Activated CD8-positive, alpha-beta memory T cell treated with anti-CD3 and anti-CD28 coated beads for 24 hours (primary cell): Measurements from ENCODE around the gene IQCE.
"Not testable (repeated sequence)": the region's sequence is repeated elsewhere in the genome, so short reads cannot be mapped to it uniquely, and the experiment has no call there.

Source experiments
- DNase-seq: peaks from one replicate; pipeline ENCODE4 v3.0.0-alpha.2; 2020

The IQCE gene

DNA sequence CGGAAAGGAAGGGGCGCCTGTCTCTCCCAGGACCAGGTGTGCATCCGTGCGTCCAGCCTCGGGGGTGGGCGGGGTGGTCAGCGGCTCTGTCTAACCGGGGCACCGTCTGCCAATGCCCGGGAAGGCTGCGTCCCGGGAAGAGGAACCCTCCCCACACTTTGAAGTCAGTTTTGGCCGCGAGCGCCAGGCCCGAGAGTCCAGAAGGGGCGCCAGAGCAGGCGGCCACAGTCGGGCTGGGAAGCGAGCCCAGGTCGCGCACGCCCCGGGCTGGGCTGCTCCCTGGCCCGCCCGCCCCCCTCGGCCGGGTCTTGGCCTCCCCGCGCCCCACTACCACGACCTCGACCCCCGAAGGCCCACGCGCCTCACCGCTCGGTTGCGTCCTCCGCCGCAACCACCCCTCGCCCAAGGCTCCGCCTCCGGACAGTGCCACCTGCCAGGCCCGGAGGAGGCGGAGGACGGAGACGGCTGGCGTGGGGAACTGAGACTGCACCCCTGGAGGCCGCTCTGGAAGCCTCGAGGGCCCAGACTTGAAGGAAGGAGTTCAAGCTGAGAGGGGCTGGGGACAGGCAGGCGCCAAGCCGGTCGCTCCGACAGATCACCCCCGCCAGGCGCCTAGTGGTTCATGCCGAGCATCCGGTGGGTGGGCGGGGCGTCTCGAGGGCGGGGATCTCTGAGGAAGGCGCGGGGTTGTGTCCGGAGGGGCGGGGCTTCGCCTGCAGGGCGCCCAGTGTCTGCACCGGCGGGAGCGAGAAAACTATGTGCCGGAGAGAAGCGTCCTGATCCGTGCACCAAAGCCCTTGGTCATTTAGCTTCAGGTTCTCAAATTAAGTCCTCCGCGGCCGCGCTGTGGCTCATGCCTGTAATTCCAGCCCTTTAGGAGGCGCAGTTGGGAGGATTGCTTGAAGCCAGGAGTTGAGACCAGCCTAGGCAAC lies 3.4 kb upstream of the IQCE start, which contains the start of gene BRAT1:
TSS of gene BRAT1 (minus strand) at position 404 of the 932 bp plus-strand sequence. CDS start 1,093 bp downstream, outside the sequence.
- peak; percentile 99 for DNase-seq

DNA sequence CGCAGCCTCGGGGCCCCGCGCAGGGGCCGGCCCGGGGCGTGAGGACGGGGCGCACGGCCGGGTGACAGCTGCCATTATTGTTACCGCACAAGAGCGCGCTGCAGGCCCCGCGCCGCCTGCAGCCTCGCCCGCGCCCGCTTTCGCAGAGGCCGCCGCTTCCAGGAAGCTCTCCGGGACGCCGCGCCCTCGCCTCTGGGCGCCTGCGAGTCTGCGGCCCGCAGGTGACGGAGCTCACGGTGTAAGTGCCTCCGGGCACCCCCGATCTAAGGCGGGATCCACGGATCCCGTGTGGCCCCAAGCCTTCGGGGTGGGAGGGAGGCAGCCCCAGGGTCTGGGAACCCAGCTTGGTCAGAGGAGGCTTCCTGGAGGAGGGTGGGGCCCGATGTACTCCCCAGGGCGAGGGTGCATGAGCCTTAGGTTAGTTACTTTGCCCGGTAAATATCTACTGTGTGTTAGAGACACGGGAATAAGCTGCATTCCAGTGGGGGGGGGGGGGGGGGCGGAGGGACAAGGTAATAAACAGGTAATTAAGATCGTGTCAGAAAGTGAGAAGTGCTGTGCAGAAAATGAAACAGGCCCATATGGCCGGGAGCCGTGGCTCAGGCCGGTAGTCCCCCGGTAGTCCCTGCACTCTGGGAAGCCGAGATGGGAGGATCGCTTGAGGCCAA lies 638 bp downstream of the IQCE start:
- DNase-seq, result no peak

DNA sequence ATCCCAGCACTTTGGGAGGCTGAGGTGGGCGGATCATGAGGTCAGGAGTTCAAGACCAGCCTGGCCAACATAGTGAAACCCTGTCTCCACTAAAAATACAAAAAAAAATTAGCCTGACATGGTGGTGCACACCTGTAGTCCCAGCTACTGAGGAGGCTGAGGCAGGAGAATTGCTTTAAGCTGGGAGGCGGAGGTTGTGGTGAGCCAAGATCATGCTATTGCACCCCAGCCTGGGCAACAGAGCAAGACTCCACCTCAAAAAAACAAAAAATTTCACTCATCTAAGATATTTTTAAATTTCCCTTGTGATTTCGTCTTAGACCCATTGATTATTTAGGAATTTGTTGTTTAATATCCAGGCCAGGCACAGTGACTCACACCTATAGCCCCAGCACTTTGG lies 5.2 kb downstream of the IQCE start:
- not testable (repeated sequence) for DNase-seq

DNA sequence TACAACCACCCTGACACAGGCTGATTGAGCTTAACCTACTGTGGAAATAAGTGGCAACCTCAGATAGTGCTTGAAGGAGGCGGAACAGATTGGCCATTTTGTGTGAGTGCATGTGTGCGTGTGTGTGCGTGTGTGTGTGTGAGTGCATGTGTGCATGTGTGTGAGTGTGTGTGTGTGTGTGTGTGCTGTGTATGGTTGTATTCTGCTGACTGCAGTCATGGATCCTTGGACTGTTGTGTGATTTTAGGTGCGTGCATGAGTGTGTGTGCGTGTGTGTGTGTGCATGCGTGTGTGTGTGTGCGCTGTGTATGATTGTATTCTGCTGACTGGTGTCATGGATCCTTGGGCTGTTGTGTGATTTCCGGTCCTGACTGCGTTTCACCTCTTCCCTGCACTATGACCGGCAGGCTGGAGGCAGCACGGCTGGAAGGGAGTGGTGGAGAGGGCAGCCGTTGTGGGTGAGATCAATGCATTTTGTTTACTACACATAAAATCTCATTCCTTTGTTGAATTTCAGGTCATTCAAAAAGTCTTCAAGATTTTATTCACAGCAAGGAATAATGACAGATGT lies 6.3 kb downstream of the IQCE start:
- no peak for DNase-seq

DNA sequence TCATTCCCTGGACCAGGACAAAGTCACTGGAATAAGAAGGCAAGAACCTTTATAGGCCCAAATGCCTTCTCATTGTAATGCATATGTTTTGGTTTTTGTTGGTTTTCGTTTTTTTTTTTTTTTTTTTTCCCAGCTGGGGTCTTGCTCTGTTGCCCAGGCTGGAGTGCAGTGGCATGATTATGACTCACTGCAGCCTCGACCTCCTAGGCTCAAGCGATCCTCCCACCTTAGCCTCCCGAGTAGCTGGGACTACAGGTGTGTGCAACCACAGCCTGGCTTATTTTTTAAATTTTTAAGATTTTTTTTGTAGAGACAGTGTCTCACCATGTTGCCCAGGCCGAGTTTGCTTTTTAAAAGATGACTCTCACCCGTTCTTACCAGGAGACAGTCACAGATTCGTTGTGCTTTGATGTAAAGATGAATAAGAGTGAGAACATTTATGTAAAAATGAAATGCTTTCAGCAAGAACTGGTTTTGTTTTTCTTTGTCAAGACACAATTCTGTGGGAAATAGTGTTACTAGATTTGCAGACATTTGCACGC lies 7.6 kb downstream of the IQCE start:
- no peak for DNase-seq

DNA sequence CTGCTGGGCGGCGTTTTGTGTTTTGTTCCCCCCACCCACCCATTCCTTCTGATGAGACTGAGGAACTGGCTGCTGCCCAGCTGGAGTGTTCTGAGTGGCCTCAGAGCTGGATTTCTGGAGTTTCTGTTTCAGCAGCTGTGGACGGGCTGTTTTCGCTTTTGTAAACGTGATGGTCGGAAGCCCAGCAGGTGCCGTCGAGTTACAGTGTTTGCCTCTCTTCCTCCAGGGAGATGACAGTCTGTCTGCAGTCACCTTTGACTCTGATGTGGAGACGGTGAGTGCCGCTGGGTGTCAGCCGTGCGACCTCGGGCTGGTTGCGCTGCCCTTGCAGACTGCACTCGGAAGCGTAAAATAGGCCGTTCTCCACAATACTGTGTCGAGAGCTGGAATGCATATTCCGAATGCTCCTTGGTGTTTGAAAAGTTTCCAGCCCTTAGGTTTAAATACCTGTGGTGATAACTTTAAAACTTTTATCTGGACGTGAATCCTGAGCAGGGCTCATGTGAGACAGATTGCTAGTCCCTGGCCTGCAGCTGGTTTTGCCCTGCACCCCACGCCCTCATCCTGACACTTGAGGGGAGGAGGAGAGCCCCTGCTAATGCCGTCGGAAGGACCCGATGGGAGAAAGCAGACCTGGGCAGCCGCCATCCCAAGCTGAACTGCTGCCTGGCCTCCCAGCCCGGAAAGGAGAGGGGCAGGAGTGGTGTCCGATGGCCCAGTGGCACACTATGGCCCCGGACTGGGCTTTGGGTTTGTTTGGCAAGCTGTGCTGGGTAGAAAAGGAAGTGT lies 8.3 kb downstream of the IQCE start:
- no peak for DNase-seq

DNA sequence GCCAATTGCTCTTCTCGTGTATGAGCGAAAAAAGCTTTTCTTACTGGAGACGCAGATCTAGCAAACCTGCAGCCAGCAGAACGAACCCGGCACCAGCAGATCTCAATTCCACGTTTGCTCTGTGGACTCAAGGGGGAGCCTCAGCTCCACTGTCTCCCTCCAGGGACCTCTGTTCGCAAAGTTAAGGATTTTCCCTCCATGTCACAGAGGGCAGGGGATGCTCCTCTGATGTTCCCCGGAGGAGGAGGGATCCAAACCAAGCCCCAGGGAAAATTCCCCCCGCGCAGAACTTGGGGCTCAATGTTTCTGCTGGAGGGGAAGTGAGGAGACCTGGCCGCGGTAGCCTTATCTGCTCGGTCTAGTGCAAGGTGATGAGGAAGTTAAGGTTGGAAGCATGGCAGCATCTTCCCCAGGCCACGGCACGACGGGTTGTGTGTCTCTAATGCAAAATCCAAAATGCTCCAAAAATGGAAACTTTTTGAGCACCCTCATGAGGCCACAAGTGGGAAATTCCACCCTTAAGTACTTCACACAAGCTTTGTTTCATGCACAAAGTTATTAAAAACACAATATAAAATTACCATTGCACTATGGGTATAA lies 9.0 kb downstream of the IQCE start:
- DNase-seq, result no peak

DNA sequence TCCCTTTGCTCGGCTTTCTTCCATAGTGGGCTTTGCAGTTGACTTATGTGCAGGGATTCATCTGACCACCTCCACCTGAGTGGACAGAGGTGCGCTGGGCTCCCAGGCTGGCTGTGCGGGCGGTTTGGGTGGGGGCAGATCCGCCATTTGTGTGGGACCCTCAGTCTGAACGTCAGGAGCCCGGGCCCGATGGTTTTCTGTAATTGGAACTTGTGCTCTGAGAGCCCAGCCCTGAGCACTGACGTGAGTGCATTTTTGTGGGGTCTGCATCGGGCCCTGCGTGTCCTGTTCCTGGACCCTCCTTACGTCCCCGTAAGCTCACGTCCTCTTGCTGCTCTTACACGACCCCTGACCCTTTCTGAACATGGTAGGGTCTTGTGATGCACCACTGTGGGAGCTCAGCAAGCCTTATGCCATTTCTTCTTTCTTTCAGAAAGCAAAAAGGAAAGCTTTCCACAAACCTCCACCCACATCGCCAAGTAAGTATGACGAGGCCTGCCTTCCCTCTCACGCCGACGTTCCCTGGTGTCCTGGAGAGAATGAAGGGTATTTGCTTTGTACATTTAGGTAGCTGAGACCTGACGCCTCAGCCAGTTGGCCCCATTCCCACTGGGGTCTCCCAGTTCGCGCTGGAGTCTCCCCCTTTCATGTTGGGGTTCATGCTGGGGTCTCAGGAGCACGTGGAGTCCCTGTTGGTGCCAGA lies 9.9 kb downstream of the IQCE start:
- DNase-seq, result no peak

DNA sequence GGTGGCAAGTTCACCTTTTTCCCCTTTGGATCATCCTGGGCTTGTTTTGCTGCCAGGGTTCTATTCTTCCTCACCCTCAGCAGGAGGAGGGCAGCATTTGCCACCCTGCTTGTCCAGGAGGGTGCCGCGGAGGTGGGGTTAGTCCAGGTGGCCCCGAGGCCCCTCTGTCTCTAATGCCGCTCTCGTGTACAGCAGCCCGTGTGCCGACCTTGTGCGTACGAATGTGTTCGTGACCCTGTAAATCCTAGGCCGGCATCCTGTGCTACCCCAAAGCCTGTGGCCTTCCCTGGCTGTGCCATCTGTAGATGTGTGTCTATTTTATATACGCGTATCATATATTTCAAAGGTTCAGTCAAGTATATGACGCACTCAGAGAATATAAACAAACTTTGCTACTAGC lies 10.6 kb downstream of the IQCE start:
- DNase-seq, result no peak

DNA sequence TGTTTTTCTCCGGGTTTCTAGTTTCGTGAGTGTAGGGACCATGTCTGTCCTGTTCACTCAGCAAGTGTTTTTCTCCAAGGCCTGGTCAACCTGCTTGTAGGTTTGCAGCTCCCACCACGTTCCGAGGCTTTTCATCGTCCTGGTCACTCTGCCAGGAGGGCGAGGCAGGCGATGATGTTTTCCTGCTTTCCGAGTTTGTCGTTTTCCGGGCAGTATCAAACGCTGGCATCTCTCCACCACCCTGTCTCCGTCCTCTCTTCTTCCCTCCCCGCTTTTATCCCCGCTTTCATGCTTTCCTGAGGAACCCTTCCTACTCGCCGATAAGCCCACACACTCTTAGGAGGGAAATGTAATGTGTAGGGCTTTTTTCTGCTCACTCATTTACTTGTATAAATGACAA lies 11.2 kb downstream of the IQCE start:
- no peak for DNase-seq

DNA sequence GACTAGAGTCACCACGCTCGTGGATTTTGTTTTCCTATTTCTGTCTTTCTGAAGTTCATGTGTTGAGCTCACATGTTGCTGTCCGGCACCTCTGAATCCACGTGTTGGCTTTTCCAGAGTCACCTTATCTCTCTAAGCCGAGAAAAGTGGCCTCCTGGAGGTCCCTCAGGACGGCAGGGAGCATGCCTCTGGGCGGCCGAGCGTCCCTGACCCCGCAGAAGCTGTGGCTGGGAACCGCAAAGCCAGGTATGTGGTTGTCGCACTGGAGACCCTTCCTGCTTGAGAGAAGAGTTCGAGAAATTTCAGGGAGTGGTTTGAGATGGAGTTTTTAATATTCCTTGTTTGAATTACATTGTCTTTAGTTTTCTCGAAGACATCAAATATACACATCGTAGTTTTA lies 12.6 kb downstream of the IQCE start:
- DNase-seq, result no peak

DNA sequence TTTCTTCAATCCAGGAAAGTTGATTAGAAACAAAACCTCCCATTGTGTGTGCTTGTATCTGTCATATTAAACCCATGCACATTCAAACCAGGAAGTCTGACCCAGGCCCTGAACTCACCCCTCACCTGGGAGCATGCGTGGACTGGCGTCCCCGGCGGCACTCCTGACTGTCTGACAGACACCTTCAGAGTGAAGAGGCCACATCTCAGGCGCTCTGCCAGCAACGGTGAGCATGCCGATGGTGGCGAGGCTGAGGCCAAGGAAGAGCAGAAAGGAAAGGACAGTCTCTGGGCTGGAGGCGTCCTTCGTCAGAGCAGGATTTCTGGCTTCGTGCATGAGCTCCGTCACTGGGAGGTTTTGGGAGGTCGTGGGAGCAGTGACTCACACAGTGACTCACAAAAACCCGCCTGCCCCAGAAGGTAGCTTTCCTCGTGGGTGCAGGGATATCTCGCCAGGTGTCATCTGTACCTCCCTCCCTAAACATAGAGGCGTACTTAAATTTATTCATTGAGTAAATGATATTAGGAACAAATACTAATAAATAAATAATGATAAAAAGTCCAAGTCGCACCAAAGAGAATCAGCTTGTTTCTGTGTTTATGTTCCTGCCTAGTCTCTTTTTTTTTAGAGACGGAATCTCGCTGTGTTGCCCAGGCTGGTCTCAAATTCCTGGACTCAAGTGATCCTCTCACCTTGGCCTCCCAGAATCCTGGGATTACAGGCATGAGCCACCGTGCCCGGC lies 13.5 kb downstream of the IQCE start:
- DNase-seq, result no peak

DNA sequence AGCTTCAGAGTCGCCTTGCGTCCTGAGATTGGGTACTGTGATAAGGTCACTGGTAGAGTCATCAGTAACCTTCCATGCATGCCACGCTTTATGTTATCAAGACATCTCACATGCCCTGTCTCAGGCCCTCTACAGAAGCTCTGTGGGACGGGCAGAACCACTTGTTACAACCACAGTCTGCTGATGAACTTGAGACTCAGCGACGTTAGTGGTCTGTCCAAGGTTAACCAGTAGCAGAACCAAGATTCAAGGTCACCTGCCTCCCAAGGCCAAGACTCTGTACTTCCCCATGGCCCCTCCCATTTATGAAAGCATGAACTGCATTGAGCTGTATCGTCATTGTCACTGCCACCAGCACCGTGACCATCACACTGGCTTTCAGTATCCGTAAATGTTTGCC lies 15.0 kb downstream of the IQCE start:
- DNase-seq, result no peak

DNA sequence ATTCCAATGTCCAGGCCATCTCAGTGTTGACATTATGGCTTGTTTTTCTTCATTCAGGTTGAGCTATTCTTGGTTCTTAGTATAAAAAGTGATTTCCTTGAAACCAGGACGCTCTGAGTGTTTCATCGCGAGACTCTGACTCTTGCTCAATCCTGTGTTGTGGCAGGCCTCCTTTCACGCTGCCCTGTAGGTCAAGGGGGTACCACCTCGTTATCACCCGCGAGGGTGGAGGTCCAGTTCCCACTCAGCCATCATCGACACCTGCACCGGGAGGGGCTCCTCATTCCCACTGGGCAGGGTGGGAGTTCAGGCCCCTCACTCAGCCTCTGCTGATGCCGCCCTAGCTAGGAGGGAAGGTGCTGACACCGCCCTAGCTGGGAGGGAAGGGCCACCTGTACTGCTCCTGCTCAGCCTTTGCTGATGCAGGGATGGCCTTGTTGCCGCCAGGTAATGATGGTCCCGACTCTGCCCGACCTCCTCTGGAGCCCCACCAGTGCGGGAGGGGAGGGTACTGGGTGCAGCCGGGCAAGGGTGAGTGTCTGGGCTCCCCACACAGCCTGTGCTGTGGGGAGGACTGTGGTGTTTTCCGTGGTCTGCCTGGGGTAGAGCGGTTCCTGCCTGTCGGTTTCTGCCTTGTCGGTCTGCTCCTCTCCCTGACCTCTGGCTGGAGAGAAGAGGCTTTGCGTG lies 16.4 kb downstream of the IQCE start:
- no peak for DNase-seq

DNA sequence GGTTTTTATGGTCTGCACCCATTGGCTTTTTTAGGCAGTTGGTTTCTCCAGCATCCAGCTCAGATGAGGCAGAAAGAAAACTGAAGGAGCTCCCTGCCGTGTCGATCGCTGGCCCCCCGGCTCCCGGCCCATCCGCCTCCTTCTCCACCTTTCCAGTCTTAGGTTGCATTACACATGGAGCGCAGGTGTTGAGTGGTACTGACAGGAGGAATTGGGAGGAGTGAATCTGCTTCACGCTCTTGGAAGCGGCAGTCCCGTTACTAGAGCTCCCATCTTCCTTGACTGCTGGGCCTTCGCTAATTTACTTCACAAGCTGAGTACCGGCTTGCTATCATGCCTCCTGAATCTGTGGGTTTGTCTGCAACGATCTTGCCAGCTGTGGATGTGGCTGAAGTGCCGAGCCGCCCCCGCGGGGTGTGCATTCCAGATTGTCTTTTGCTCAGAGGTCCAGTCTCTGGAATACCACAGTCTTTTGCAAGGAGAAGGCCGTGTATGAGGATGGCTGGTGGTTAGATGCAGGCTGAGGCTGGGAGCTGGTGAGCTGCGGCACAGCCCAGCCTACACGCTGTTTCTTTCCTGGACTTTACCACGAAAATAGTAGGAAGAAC lies 17.1 kb downstream of the IQCE start:
- no peak for DNase-seq

DNA sequence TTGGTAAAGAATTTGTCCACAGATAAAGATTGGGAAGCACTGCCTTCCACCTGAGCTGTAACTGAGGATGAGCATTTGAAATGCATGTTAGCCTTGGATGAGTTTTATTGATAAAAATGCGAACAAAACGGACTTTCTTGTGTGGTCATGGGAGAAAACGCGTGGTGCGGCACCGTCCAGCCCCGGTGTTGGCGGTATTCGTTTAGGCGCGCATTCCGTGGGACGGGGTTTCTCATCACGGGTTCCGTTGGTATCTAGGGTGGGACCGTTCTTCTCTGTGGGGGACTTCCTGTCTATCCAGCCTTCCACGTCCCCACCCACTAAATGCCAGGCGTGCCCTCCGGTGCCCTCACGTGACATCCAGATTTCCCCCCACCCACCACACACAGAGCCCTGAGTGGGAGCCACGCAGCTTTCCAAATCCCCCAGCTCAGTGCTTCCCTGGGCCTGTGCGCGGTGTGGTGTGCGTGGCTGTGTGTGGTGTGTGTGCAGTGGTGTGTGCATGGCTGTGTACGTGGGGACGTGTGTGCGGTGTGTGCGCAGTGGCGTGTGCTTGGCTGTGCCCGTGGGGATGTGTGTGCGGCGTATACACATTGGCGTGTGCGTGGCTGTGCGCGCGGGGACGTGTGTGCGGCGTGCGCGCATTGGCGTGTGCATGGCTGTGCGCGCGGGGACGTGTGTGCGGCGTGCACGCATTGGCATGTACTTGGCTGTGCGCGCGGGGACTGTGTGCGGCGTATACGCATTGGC lies 18.1 kb downstream of the IQCE start:
- DNase-seq, result no peak

DNA sequence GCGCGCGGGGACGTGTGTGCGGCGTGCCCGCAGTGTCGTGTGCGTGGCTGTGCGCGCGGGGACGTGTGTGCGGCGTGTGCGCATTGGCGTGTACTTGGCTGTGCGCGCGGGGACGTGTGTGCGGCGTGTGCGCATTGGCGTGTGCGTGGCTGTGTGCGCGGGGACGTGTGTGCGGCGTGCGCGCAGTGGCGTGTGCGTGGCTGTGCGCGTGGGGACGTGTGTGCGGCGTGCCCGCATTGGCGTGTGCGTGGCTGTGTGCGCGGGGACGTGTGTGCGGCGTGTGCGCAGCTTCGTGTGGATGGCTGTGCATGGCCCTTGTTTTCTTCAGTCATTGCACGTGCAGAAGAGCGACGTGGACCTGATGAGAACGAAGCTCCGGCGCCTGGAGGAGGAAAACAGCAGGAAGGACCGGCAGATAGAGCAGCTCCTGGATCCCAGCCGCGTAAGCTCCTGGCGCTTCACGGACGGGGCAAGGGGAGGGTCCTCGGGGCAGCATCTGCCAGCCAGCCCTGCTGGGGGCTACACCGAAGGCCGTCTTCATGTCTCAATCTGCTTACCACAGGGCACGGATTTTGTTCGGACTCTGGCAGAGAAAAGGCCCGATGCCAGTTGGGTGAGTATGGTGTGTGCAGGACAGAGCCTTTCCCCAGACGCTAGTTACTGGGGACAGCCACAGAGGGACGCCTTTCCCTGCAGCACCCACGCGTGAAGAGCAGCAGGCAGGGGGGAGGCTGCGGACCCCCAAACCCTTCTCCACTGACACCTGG lies 19.3 kb downstream of the IQCE start:
- no peak for DNase-seq

DNA sequence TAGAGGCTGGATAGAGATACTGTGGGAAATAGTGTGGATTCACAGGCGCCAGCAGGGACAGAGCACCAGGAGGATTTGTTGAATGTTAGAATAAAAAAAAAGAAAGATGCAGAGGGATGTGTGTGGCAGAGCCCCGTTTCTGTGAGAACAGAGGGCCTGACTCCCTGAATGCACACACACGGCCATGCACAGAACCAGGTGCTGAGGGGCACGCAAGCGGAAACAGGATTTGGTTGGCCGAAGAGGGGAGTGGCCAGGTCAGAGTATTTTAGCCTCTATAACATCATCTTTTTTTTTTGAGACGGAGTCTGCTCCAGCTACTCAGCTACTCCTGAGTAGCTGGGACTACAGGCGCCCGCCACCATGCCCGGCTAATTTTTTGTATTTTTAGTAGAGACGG lies 21.9 kb downstream of the IQCE start:
- DNase-seq, result no peak
